ENCODE data around the gene ADAMTSL5.
"Not testable (repeated sequence)": the region's sequence is repeated elsewhere in the genome, so short reads cannot be mapped to it uniquely, and the experiment has no call there.

The ADAMTSL5 gene, protein sequence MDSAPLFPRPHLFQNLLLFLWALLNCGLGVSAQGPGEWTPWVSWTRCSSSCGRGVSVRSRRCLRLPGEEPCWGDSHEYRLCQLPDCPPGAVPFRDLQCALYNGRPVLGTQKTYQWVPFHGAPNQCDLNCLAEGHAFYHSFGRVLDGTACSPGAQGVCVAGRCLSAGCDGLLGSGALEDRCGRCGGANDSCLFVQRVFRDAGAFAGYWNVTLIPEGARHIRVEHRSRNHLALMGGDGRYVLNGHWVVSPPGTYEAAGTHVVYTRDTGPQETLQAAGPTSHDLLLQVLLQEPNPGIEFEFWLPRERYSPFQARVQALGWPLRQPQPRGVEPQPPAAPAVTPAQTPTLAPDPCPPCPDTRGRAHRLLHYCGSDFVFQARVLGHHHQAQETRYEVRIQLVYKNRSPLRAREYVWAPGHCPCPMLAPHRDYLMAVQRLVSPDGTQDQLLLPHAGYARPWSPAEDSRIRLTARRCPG

GRCh38 chr19:1512671-1513498 lies at the start of gene ADAMTSL5:
Gene ADAMTSL5, minus strand, starts transcription at chr19:1513019. Its CDS starts 2,076 bp downstream, at chr19:1510943.
- no peak for DNase-seq (ENCODE audit: low read depth in 2 of 2)

GRCh38 chr19:1561236-1561842 lies 48.5 kb upstream of the ADAMTSL5 start:
- DNase-seq (ENCODE audit: low read depth in 2 of 2): no peak

GRCh38 chr19:1560286-1560882 lies 47.6 kb upstream of the ADAMTSL5 start:
- no peak for DNase-seq (ENCODE audit: low read depth in 2 of 2)

DNA sequence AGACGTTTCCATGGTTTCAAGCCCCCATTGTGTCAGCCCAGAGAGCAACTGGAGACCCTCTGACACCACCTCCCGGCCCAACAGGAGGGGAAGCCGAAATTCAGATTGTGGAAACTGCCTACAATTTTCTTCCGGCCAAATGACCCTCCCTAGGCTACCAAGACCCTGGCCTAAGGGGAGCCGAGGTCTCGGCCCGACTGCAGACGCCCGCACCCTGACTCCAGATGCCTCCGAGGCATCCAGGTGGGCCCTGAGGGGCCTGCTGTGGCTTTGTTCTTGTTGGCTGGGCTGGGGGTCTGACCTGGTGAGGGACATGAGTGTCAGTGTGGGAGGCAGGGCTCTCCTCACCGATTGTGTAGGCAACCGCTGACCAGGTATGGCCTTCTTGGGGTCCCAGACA lies 45.7 kb upstream of the ADAMTSL5 start:
- no peak for DNase-seq (ENCODE audit: low read depth in 2 of 2)

DNA sequence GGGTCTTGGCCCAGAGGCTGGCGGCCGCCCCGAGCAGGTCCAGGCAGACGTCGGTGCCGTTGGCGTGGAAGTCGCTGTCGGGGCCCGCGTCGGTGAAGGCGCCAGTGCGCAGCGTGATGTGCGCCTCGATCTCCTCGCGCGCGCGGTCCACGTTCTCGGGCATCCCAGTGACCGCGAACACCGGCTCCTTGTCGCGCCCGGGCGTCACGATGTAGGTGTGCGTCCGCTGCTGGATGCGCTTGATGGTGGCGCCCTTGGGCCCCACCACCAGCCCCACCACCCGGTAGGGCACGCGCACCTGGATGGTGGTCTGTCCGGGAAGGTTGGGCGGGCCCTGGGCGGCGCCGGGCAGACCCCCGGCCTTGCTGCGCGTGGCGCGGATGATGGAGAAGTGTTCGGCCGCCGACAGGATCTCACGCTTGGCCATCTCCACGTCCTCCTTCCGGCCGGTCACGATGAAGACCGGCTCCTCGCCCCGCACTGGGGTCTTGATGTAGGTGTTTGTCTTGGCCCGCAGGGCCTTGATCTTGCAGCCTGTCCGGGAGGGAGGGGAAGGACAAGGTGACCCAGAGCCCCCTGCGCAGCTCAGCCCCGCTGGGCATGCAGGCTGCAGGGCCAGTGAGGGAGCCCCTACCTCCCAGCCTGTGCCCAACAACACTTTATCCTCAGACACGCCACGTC lies 43.7 kb upstream of the ADAMTSL5 start:
- no peak for DNase-seq (ENCODE audit: low read depth in 2 of 2)

- no peak for DNase-seq (ENCODE audit: low read depth in 2 of 2)
These were observed 42.9 kb upstream of the ADAMTSL5 start for GRCh38 chr19:1555487-1556389.

DNA sequence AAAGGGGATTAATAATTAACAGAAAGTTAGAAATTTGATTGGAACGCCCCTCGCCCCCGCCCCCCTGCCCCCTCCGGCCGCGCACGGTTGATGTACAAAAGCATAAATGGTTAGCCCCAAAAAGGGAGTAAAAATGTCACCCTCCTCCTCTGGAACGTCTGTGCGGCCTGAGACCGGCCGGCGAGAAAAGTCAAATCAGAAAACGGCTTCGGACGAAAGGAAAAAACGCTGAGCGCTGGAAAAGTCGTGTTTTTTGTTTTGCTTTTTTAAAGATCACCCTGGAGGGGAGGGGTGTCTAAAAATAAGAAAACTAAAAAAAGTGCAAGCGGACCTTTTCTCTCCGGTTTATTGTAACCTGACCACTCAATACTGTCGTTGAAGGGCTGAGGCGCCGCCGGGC lies 42.1 kb upstream of the ADAMTSL5 start:
- no peak for DNase-seq (ENCODE audit: low read depth in 2 of 2)

GRCh38 chr19:1553415-1553814 lies 40.6 kb upstream of the ADAMTSL5 start:
- DNase-seq (ENCODE audit: low read depth in 2 of 2): no peak

- DNase-seq (ENCODE audit: low read depth in 2 of 2): no peak
These were observed 38.5 kb upstream of the ADAMTSL5 start for GRCh38 chr19:1551068-1552040.

- no peak for DNase-seq (ENCODE audit: low read depth in 2 of 2)
These were observed 36.6 kb upstream of the ADAMTSL5 start for GRCh38 chr19:1549332-1549945.

DNA sequence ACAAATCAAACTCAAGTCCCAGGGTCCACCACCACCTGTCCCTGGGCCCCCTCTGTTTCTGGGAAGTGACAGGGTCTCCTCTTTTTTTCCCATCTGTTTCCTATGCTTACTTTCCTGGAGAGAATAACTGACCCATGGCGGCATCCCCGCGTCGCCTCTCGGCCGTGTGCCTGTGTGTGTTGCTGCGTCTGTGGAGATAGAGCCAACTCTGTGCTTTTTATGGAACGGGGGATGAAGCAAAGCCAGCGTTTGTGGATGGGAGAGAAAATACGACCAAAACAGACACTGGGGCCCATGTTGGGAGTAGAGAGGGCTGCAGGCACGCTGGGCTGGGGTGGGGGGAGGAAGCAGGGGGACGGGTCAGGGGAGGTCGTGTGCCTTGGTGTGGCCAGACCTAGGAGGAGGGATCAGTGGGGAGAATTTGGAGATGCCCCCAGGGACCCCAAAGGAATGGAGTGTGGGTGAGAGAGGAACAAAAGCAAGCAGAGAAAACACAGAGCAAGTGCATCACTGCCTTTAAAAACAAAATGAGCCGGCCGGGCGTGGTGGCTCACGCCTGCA lies 27.6 kb upstream of the ADAMTSL5 start:
- no peak for DNase-seq (ENCODE audit: low read depth in 2 of 2)

DNA sequence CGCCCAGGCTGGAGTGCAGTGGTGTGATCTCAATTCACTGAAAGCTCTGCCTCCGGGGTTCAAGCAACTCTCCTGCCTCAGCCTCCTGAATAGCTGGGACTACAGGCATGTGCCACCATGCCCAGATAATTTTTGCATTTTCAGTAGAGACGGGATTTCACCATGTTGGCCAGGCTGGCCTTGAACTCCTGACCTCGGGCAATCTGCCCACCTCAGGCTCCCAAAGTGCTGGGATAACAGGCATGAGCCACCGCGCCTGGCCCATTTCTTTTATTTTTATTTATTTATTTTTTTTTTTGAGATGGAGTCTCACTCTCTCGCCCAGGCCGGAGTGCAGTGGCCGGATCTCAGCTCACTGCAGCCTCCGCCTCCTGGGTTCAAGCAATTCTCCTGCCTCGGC lies 26.9 kb upstream of the ADAMTSL5 start:
- not testable (repeated sequence) for DNase-seq (ENCODE audit: low read depth in 2 of 2)

GRCh38 chr19:1538978-1539377 lies 26.2 kb upstream of the ADAMTSL5 start:
- DNase-seq (ENCODE audit: low read depth in 2 of 2): no peak

DNA sequence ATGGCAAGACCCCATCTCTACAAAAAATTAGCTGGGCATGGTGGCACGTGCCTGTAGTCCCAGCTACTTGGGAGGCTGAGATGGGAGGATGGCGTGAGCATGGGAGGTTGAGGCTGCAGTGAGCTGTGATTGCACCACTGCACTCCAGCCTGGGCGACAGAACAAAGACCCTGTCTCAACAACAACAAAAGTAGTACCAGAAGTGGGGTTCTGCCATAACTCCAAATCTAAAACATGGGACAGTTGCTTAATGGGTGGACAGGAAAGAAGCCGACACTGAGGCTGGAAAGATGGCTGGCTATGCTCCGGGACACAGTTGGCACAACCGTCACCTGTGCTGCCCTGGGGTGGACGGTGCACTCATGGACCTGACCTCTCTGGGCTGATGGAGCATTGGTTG lies 22.9 kb upstream of the ADAMTSL5 start:
- DNase-seq (ENCODE audit: low read depth in 2 of 2): not testable (repeated sequence)

DNA sequence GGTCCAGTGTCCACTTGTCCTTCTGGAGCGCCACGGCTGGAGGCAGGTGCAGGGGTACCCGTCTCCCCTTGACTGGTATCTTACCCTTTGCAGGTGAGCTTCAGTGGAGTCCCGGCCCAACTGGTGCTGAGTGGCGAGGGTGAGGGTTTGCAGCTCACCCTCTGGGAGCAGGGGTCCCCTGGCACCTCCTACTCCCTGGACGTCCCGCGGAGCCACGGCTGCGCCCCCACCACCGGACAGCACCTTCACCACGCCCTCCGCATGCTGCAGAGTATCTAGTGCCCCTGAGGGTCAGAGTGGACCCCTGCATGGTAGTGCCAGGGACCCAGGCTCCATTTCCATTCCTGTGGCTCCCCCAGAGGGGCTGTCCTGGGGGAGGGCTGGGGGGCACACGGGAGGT lies 22.2 kb upstream of the ADAMTSL5 start:
- no peak for DNase-seq (ENCODE audit: low read depth in 2 of 2)

DNA sequence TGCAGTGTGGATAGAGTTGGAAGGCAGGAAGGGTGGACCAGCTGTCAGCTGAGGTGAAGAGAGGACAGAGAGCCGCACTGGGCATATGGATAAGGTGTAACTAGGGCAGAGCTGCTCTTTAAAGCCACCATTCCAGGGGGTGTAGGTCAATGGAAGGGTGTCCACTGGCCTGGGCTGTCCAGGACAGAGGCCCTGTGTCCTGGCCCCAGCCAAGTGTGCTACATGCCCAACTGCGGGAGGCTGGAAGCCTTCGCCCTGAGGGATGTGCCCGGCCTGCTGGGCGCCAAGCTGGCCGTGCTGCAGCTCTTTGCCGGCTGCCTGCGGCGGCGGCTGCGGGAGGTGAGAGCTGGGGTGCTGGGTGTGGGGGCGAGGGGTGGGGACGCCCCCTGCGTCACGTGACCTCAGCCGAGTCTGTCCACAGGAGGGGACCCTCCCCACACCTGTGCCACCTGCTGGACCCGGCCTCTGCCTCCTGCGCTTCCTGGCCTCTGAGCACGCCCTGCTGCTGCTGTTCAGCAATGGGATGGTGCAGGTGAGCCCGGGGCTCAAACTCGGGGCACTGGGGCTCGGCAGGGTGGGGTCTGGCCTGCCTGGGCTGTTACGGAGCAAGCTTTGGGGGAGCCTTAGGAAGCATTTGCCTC lies 20.8 kb upstream of the ADAMTSL5 start:
- DNase-seq (ENCODE audit: low read depth in 2 of 2): no peak

DNA sequence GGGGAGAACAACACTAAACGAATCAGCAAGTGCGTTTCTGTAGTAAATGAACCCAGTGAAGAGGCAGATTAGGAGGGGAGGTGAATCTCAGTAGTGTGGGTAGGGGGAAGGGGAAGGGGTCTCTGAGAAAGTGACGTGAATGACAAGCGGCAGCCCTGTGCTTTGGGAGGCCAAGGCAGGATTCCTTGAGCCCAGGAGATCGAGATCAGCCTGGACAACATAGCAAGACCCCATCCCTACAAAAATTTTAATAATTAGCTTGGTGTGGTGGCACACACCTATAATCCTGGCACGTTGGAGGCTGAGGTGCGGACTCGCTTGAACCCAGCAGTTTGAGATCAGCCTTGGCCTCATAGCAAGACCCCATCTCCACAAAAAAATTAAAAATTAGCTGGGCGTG lies 19.2 kb upstream of the ADAMTSL5 start:
- no peak for DNase-seq (ENCODE audit: low read depth in 2 of 2)

DNA sequence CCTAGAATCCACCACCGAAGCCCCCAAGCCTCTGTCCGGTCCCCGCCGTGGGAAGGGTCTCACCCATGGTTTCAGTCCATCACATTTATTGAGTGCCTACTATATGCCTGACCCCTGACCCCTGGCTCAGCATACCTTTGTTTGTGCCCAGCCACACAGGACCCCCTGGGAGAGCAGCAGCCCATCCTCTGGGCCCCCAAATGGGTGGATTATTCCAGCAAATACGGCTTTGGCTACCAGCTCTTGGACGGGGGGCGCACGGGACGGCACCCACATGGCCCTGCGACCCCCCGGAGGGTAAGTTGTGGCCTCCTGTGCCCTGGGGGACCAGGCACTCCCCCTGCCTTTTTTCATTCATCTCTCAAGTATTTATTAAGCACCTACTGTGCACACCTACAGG lies 18.8 kb upstream of the ADAMTSL5 start:
- DNase-seq (ENCODE audit: low read depth in 2 of 2): no peak

All from fibroblast of skin of left biceps (primary cell).